ENCODE measurements around the gene CD27.
A peak's percentile ranks its signal among the peaks of the same experiment; 100 is the strongest.
"Not testable (repeated sequence)": the region's sequence is repeated elsewhere in the genome, so short reads cannot be mapped to it uniquely, and the experiment has no call there.

The CD27 gene

GRCh38 chr12:6444704-6445688 lies at the start of gene CD27:
Gene CD27 (plus strand): TSS chr12:6444955. CDS start chr12:6445096, 141 bp downstream.
- no peak for DNase-seq (ENCODE audit: low read depth in 2 of 3, low spot score in 1 of 3)

DNA sequence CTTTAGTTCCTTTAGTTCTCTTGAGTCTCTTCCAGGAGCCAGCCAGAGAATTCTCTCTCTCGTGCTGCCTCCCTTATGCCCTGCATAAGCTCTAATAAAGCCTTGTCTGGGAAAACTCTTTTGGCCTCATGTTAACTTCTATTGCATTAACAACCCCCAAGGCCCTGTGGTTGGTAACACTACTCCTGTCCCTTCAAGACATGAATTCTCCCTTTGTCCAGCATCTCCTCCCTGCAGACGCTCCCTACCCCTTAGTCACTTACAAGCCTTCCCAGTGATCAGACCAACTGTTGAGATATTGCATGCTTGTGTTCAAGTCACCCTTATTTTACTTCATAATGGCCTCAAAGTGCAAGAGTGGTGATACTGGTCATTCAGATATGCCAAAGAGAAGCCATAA lies 48.7 kb upstream of the CD27 start:
- DNase-seq (ENCODE audit: low read depth in 2 of 3, low spot score in 1 of 3) = no peak

DNA sequence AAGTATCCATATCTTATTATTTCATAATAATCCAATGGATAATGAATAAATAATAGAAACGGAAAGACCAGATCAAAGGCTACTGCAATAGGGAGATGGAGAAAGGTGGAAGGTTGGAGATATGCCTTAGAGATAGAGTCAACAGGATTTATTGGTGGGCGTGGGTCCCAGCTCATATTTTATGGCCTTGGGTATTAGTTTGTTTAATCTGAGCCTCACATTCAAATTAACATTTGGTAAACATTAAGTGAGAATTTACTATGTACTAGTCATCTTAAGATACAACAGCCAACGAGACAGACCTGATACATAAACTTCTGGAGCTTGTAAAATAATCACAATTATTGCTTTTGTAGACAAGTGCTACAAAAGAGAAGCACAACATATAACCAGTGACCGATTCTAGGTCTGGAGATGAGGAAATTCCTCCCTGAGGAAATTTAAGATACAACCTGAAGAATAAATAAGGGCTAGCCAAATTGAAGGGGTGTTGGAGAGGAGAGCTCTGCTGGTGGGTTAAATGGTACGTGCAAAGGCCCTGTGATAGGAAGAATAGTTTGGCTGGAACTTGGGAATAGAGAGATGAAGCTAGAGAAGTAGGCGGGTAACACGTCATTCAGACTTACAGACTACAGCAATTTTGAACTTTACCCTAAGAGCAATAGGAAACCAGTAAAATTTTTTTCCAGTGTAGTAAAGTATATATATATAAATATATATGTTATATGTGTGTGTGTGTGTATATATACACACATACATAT lies 44.7 kb upstream of the CD27 start:
- DNase-seq (ENCODE audit: low read depth in 2 of 3, low spot score in 1 of 3) = no peak

- DNase-seq (ENCODE audit: low read depth in 2 of 3, low spot score in 1 of 3) = no peak
Observed at GRCh38 chr12:6404390-6404789, 40.4 kb upstream of the CD27 start.

DNA sequence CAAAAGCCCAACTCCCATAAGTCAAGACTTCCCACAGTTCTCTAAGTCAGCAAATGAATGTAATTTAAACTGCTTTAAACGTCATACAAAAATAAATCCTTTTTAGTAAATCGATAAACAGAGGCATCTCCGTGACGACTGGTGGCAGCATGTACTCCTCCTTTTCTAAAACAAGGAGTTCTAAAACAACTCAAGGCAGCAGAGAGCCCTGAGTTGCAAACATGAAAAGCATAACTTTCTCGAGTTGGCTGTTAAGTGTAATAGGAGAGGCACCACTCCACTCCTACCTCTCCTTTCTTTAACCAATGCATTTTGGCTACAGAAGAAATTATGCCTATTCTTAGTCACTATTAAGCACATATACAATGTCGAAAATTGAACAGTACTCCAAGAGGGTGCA lies 38.8 kb upstream of the CD27 start:
- DNase-seq (ENCODE audit: low read depth in 2 of 3, low spot score in 1 of 3) = no peak

- DNase-seq (ENCODE audit: low read depth in 2 of 3, low spot score in 1 of 3) = no peak
Observed at GRCh38 chr12:6407236-6407954, 37.4 kb upstream of the CD27 start.

DNA sequence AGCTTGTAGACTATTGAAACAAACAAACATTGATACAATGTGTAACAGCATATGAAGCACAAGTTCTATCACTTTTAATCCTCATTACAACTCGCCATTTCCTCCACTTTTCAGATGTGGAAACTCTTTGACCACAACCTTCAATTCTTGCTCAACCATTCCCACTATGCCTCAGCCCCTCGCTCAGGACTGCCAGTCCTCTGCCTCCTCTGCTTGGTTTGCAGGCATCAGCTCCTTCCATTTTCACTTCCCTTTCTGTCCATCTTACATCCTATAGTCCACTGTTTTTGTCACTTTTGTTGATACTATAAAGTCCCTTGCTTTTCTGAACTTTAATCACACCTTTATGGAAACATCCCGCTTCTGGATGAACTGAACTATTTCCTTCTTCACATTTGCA lies 28.2 kb upstream of the CD27 start:
- DNase-seq (ENCODE audit: low read depth in 2 of 3, low spot score in 1 of 3) = no peak

DNA sequence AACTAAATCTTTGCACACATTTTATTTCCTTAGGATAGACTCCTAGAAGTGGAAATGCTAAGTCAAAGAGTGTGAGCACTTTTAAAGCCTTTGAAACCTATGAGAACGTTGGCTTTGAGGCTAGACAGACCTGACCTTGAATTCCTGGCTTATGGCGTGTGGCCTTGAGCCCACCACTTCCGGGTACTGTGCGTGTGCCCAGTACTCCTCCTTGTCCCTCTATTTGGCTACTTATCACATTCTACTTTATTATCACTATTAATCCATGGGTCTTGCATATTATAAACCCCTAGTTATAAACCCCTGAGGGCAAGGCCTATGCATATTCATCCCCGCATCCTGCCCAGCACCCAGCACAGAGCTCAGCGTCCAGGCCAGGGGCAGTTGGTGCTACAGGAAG lies 26.0 kb upstream of the CD27 start:
- no peak for DNase-seq (ENCODE audit: low read depth in 2 of 3, low spot score in 1 of 3)

DNA sequence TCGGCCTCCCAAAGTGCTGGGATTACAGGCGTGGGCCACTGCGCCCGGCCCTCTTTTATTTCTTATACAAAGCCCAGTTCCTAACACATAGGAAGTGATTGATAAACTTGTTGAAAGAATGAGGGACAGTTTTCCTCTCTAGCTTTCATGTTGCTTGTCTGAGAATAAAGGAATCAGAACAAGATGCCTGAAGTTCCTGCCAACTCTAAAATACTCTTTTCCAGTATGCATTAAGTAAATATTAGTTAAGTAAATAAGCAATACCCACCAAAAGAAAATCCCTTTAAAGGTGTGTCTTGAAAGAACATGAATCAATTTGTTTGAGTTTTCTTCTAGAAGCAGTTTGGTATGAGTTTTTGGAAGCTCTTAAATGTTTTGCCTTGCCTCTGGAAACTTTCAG lies 24.4 kb upstream of the CD27 start:
- no peak for DNase-seq (ENCODE audit: low read depth in 2 of 3, low spot score in 1 of 3)

GRCh38 chr12:6423267-6424007 lies 21.3 kb upstream of the CD27 start:
- peak; percentile 62 to 75 (median 65) for DNase-seq (ENCODE audit: low read depth in 2 of 3, low spot score in 1 of 3)

DNA sequence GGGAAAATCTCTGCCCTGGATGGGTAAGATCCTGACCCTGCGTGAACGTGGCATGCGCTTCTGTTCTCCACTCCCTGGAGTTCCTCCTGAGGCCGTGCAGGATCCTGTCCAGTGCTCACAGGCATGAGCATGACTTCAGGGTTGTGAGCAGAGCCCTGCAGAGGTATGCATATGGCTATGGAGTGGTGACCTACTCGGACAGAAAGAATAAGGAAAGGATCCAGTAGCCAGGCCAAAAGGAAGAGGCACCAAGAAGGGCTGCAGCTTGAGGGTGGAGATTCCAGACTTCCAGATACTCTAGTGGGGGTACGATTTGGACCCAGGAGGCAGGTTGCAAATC lies 20.8 kb upstream of the CD27 start:
- DNase-seq (ENCODE audit: low read depth in 2 of 3, low spot score in 1 of 3) = no peak

- DNase-seq (ENCODE audit: low read depth in 2 of 3, low spot score in 1 of 3) = no peak
Observed at GRCh38 chr12:6424866-6425265, 19.9 kb upstream of the CD27 start.

DNA sequence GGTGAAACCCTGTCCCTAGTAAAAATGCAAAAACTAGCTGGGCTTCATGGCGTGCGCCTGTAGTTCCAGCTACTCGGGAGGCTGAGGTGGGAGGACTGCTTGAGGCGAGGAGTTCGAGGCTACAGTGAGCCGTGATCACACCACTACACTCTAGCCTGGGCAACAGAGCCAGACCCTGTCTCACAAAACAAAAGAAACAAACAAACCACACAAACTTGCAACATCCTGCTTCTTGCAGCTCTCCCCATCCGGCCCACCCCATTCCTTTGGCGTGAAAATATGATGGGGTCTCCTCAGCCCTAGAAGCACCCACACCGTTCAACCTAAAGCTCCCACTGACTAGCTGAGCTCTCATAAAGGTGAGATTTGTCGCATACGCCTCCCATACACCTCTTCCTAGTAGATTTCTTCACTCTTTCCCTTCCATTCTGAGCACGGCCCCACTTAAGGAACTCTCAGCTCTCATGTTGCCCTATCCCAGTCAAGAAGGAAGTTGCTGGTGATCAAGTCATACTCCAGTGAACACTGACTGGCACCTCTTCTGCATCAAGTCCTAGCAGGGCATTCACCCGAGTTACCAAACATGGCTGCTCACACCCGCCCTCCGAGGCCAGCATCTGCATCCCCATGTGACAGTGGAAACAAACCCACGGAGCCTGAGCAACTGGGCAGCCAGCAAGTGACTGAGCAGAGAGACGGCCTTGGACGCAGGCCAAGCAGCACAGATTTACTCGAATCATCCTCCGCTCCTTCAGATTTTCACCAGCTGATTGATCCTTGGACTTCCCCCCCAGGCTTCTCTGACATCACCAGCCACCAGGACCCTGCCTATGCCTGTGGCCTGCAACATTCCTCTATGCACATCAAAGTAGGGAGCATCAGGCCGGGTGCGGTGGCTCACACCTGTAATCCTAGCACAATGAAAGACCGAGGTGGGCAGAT lies 18.9 kb upstream of the CD27 start:
- no peak for DNase-seq (ENCODE audit: low read depth in 2 of 3, low spot score in 1 of 3)

GRCh38 chr12:6426882-6427671 lies 17.7 kb upstream of the CD27 start:
- DNase-seq (ENCODE audit: low read depth in 2 of 3, low spot score in 1 of 3) = peak; percentile 89 to 96 (median 91)

DNA sequence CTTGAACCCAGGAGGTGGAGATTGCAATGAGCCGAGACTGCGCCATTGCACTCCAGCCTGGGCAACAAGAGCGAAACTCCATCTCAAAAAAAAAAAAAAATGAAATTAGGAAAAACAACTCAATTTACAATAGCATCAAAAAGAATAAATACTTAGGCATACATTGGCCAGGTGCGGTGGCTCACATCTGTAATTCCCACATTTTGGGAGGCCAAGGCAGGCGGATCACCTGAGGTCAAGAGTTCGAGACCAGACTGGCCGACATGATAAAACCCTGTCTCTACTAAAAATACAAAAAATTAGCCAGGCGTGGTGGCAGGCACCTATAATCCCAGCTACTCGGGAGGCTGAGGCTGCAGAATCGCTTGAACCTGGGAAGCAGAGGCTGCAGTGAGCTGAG lies 17.0 kb upstream of the CD27 start:
- not testable (repeated sequence) for DNase-seq (ENCODE audit: low read depth in 2 of 3, low spot score in 1 of 3)

DNA sequence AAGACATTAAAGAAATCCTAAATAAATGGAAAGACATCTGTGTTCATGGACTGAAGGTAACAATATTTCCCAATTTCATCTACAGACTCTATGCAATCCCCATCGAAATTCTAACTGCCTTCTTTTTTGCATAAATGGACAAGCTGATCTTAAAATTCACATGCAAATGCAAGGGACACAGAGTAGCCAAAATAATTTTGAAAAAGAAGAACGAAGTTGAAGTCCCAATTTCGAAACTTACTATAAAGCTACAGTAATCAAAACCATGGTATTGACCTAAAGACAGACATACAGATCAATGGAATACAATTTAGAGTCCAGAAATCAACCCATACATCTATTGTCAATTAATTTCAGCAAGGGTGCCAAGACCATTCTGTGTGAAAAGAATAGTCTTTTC lies 16.4 kb upstream of the CD27 start:
- DNase-seq (ENCODE audit: low read depth in 2 of 3, low spot score in 1 of 3) = no peak

DNA sequence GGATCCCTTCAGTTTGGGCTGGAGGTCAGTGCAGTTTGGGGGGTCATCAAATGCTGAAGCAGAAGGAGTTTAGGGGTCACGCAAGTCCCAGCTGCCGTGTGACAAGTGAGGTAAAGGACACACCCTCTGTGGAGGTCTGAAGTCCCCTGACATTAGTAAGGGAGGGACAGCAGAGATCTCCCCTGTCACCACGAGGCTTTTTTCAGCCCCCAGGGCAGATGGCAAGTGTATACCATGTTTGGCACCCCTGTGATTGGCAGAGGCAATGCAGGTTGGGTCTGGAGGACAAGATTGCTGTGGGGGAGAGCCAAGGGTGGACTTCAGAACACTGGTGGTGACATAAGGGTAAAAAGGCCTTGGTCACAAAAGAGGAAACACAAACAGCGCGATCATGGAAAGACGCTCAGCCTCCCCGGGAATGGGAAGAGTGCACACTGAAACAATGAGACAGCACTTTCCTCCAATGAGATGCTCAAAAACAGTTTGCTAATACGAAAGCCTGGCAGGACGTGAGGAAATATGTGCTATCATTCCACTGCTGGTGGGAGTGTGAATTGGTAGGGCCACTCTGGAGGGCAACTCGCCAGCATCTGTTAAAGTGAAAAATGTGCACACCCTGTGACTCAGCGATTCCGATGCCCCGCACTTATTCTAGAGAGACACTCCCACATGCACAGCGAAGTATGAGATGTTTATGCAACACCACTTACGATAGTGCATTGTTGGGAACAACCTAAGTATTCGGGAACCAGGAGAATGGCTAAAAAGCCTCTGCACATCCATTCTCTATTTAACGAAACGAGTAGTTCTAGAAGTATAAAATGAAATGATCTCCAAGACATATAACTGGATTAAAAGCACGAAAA lies 14.4 kb upstream of the CD27 start:
- DNase-seq (ENCODE audit: low read depth in 2 of 3, low spot score in 1 of 3) = no peak

GRCh38 chr12:6432991-6433390 lies 11.8 kb upstream of the CD27 start:
- no peak for DNase-seq (ENCODE audit: low read depth in 2 of 3, low spot score in 1 of 3)
